IMR-90 (cell line): Measurements from ENCODE around the gene ST3GAL5. TPM values are rescaled to one million over a fixed set of nuclear protein-coding genes. Genes with fewer than 3 reads are reported as not detected.

Source experiments
- ATAC-seq: fragments of 200-7000 bp; cut with Tn5 transposase; 2 replicates; pipeline ENCODE4 v1.9.1; 2020; ENCODE audit warnings: low read depth, mild to moderate bottlenecking, moderate library complexity
- BruUV-seq: library from RNA; stranded (reverse); fragments of 400-500 nt; replicated peaks from 2 replicates; lab custom pipeline; 2021; lab: Mats Ljungman, UMichigan
- CTCF ChIA-PET: fragments of 300-600 bp; formaldehyde crosslinking; extraction: SDS; loops from one replicate; lab custom pipeline; 2021; ENCODE audit warnings: antibody characterized with exemption; lab: Yijun Ruan, JAX
- POLR2A ChIA-PET: fragments of 300-600 bp; sonication (Branson Sonifier 250); formaldehyde crosslinking; loops from one replicate; lab custom pipeline; 2022; ENCODE audit warnings: antibody characterized with exemption; ENCODE audit not compliant: unreplicated experiment; lab: Charles Lee
- DNase-seq: peaks from one replicate; pipeline ENCODE4 v3.0.0; 2013
- H2AFZ ChIP-seq: replicated peaks from 2 replicates; pipeline ENCODE3; 2013; ENCODE audit warnings: low read length, mild to moderate bottlenecking; ENCODE audit not compliant: poor library complexity
- H2AK5ac ChIP-seq: 2 replicates; pipeline ENCODE4 v1.6.1; 2013; ENCODE audit warnings: low read depth, low read length, inconsistent platforms
- H2AK9ac ChIP-seq: replicated peaks from 2 replicates; pipeline ENCODE3; 2013; ENCODE audit warnings: mild to moderate bottlenecking, low read depth, low read length, moderate library complexity; ENCODE audit not compliant: poor library complexity
- H2BK120ac ChIP-seq: 2 replicates; pipeline ENCODE4 v1.6.1; 2013; ENCODE audit warnings: low read depth, low read length, inconsistent platforms
- H2BK15ac ChIP-seq: 3 replicates; pipeline ENCODE4 v1.6.1; 2013; ENCODE audit warnings: low read depth, low read length, inconsistent platforms
- H2BK20ac ChIP-seq: 2 replicates; pipeline ENCODE4 v1.6.1; 2013; ENCODE audit warnings: low read depth, mild to moderate bottlenecking, inconsistent platforms, low read length, moderate library complexity
- H2BK5ac ChIP-seq: 2 replicates; pipeline ENCODE4 v1.6.1; 2013; ENCODE audit warnings: mild to moderate bottlenecking, low read depth, low read length, inconsistent platforms; ENCODE audit not compliant: poor library complexity, severe bottlenecking
- H3K14ac ChIP-seq: replicated peaks from 2 replicates; pipeline ENCODE4 v1.6.1; 2013; ENCODE audit warnings: low read depth, low read length, inconsistent platforms
- H3K18ac ChIP-seq: 2 replicates; pipeline ENCODE4 v1.6.1; 2013; ENCODE audit warnings: low read depth, low read length, control low read depth
- H3K23ac ChIP-seq: 2 replicates; pipeline ENCODE4 v1.6.1; 2013; ENCODE audit warnings: low read depth, low read length, inconsistent platforms
- H3K27ac ChIP-seq: 2 replicates; pipeline ENCODE4 v1.5.1; 2013; ENCODE audit warnings: mild to moderate bottlenecking, control low read depth, low read length; ENCODE audit not compliant: insufficient read depth
- H3K27me3 ChIP-seq: 2 replicates; pipeline ENCODE4 v1.6.1; 2013; ENCODE audit warnings: low read length; ENCODE audit not compliant: control insufficient read depth, insufficient read depth
- H3K36me3 ChIP-seq: 2 replicates; pipeline ENCODE4 v1.6.1; 2013; ENCODE audit warnings: low read length, mixed read lengths; ENCODE audit not compliant: control insufficient read depth, insufficient read depth
- H3K4ac ChIP-seq: 2 replicates; pipeline ENCODE4 v1.6.1; 2013; ENCODE audit warnings: low read depth, low read length, inconsistent platforms
- H3K4me1 ChIP-seq: 2 replicates; pipeline ENCODE4 v1.6.1; 2013; ENCODE audit warnings: low read length, mixed read lengths; ENCODE audit not compliant: control insufficient read depth, insufficient read depth
- H3K4me2 ChIP-seq: 2 replicates; pipeline ENCODE4 v1.6.1; 2013; ENCODE audit warnings: low read depth, mild to moderate bottlenecking, control low read depth, low read length, moderate library complexity
- H3K4me3 ChIP-seq: 2 replicates; pipeline ENCODE4 v1.5.1; 2013; ENCODE audit warnings: low read depth, mild to moderate bottlenecking, control low read depth, low read length, moderate library complexity; ENCODE audit not compliant: insufficient read depth
- H3K56ac ChIP-seq: 2 replicates; pipeline ENCODE4 v1.6.1; 2013; ENCODE audit warnings: low read length, inconsistent platforms; ENCODE audit not compliant: insufficient read depth; ENCODE audit errors: extremely low read depth
- H3K79me1 ChIP-seq, 2 experiments: 2 replicates each; pipeline ENCODE4 v1.6.1; 2013; ENCODE audit warnings: low read length in 2 of 2, inconsistent platforms in 1 of 2, low read depth in 1 of 2
- H3K9ac ChIP-seq: 2 replicates; pipeline ENCODE4 v1.6.1; 2013; ENCODE audit warnings: low read depth, low read length, control low read depth
- H3K9me1 ChIP-seq: 2 replicates; pipeline ENCODE4 v1.6.1; 2013; ENCODE audit warnings: low read length, inconsistent platforms; ENCODE audit not compliant: insufficient read depth
- H3K9me3 ChIP-seq: 2 replicates; pipeline ENCODE4 v1.6.1; 2013; ENCODE audit warnings: low read length; ENCODE audit not compliant: control insufficient read depth, insufficient read depth
- H4K20me1 ChIP-seq: 2 replicates; pipeline ENCODE4 v1.6.1; 2013; ENCODE audit warnings: low read length, inconsistent platforms; ENCODE audit not compliant: insufficient read depth
- H4K5ac ChIP-seq: 2 replicates; pipeline ENCODE4 v1.6.1; 2013; ENCODE audit warnings: mild to moderate bottlenecking, low read depth, low read length, control low read depth
- H4K8ac ChIP-seq, 2 experiments: 2 replicates each; pipeline ENCODE4 v1.6.1; 2013; ENCODE audit warnings: low read depth in 2 of 2, low read length in 2 of 2, control low read depth in 1 of 2, inconsistent platforms in 1 of 2
- H4K91ac ChIP-seq: 2 replicates; pipeline ENCODE4 v1.6.1; 2013; ENCODE audit warnings: low read depth, low read length, inconsistent platforms; ENCODE audit not compliant: insufficient read depth
- BHLHE40 ChIP-seq: fragments of 150-350 bp; IDR thresholded peaks from 2 replicates; pipeline ENCODE4 v1.6.1; 2016; ENCODE audit warnings: mild to moderate bottlenecking, low read depth, low read length
- CEBPB ChIP-seq: IDR thresholded peaks from 2 replicates; pipeline ENCODE4 v1.6.1; 2012; ENCODE audit warnings: low read depth, low read length, improper control_type of control experiment
- CHD1 ChIP-seq: IDR thresholded peaks from 2 replicates; pipeline ENCODE4 v1.6.1; 2012; ENCODE audit warnings: low read depth, low read length, improper control_type of control experiment
- ELK1 ChIP-seq: fragments of 150-350 bp; IDR thresholded peaks from 2 replicates; pipeline ENCODE4 v1.6.1; 2016; ENCODE audit warnings: low read depth, mild to moderate bottlenecking, low read length, moderate library complexity, borderline replicate concordance
- MAFK ChIP-seq: IDR thresholded peaks from 2 replicates; pipeline ENCODE4 v1.6.1; 2012; ENCODE audit warnings: low read depth, low read length, improper control_type of control experiment
- MAZ ChIP-seq: IDR thresholded peaks from 2 replicates; pipeline ENCODE4 v1.6.1; 2012; ENCODE audit warnings: low read depth, mild to moderate bottlenecking, low read length, improper control_type of control experiment, moderate library complexity, borderline replicate concordance
- MXI1 ChIP-seq: IDR thresholded peaks from 2 replicates; pipeline ENCODE4 v1.6.1; 2012; ENCODE audit warnings: low read depth, mild to moderate bottlenecking, low read length, moderate library complexity, borderline replicate concordance
- NFE2L2 ChIP-seq: fragments of 150-350 bp; IDR thresholded peaks from 2 replicates; pipeline ENCODE4 v1.6.1; 2016; ENCODE audit warnings: low read depth, mild to moderate bottlenecking, low read length
- RAD21 ChIP-seq: IDR thresholded peaks from 2 replicates; pipeline ENCODE4 v1.6.1; 2012; ENCODE audit warnings: low read length, improper control_type of control experiment
- RCOR1 ChIP-seq: IDR thresholded peaks from 2 replicates; pipeline ENCODE4 v1.6.1; 2012; ENCODE audit warnings: mild to moderate bottlenecking, low read length, improper control_type of control experiment; ENCODE audit not compliant: insufficient replicate concordance
- RFX5 ChIP-seq: IDR thresholded peaks from 2 replicates; pipeline ENCODE4 v1.8.0; 2012; ENCODE audit warnings: low read depth, mild to moderate bottlenecking, low read length, moderate library complexity
- SMC3 ChIP-seq: fragments of 150-350 bp; IDR thresholded peaks from 2 replicates; pipeline ENCODE4 v1.6.1; 2016; ENCODE audit warnings: low read depth, mild to moderate bottlenecking, antibody characterized with exemption, low read length, moderate library complexity
- WGBS, 2 experiments: methylation state at CpG; one replicate each; pipeline versions ENCODE4 v1.1.5 to v1.1.7; 2013; ENCODE audit warnings: missing lambda C conversion rate in 2 of 2; ENCODE audit not compliant: insufficient read length in 1 of 2; ENCODE audit errors: extremely low coverage in 2 of 2; 5-methylcytosine and 5-hydroxymethylcytosine counted together
- dilution Hi-C: fragments of 300-500 bp; cut with HindIII; formaldehyde crosslinking; loops from one replicate; pipeline ENCODE4 v1.14.3; 2018; ENCODE audit warnings: low sequenced_read_pairs; ENCODE audit not compliant: unreplicated experiment
- in situ Hi-C: fragments of 300-500 bp; cut with MboI; formaldehyde crosslinking; loops from 3 replicates; pipeline ENCODE4 v1.14.3; 2019; ENCODE audit warnings: low sequenced_read_pairs, inconsistent platforms, mixed read lengths
- intact Hi-C: fragments of 100-400 bp; cut with micrococcal nuclease; formaldehyde crosslinking; loops from 2 replicates; pipeline ENCODE4 v1.10.0; 2022
- polyA plus RNA-seq, 3 experiments: library from polyadenylated mRNA; depleted of rRNA; stranded (reverse); fragments of >200 nt; gene quantifications; 2 replicates each; pipeline ENCODE4 v1.2.3, GENCODE V29; 2012; ENCODE audit warnings: low replicate concordance in 1 of 3
- total RNA-seq: library from RNA; depleted of rRNA; stranded (reverse); fragments of >200 nt; gene quantifications from 2 replicates; pipeline ENCODE4 v1.2.3, GENCODE V29; 2012
- TF ChIP-seq, protein P1 (sequence below): conservative IDR thresholded peaks from 2 replicates; pipeline ENCODE4 v1.5.1; 2012; ENCODE audit warnings: mild to moderate bottlenecking, low read depth, low read length, improper control_type of control experiment
- TF ChIP-seq, protein P2 (sequence below): fragments of 150-350 bp; IDR thresholded peaks from 2 replicates; pipeline ENCODE4 v1.6.1; 2017; ENCODE audit warnings: mild to moderate bottlenecking, antibody characterized with exemption, low read length, low read depth

The ST3GAL5 gene
- total and polyA plus RNA-seq, 2 of the 4 experiments (the other 2 are of a cell fraction): 16.8 to 21.0 TPM

DNA sequence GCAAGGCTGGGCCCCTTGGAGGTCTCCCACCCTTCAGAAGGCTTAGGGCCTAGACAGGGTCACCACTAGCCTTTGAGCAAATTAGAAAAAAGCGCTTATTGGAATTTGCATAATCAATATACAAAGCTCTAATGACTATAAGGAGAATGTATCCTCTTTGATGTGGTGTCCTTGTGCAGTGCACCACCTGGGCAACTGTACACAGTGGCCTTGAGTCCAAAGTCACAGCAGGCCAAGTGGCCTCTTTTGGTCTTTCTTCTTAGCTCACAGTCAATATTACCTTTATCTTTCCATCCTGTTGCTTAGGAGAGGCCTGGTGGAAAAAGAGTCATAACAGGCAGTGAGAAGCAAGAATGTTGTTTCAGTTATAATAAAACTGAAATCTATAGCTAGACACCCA lies 19.7 kb upstream of the ST3GAL5 start:
- Histone ChIP-seq H4K91ac (no peak overlapping the region), H3K79me1 (no peaks in the 10 kb centered on the region), H2BK5ac (no peak overlapping the region), H4K20me1 (peaks cover 4% of the 10 kb centered on the region; the same call in 1 of the 2 replicates), H2AK5ac (no peak overlapping the region), H2AK9ac (no peak overlapping the region), H2AFZ (no peak overlapping the region), H3K9ac (no peak overlapping the region), H2BK20ac (no peak overlapping the region), H3K4me1 (peaks cover 18% of the 10 kb centered on the region), H3K27ac (no peak overlapping the region), H3K36me3 (no peaks in the 10 kb centered on the region), H2BK120ac (no peak overlapping the region), H3K4ac (no peak overlapping the region), H4K5ac (no peak overlapping the region), H4K8ac (no peak overlapping the region), H3K9me1 (peaks cover 3% of the 10 kb centered on the region; the same call in 1 of the 2 replicates), H3K9me3 (no peaks in the 10 kb centered on the region), H2BK15ac (no peak overlapping the region), H3K14ac (no peak overlapping the region), H3K18ac (no peak overlapping the region), H3K27me3 (peaks cover 5% of the 10 kb centered on the region), H3K4me3 (no peak overlapping the region), H3K23ac (no peak overlapping the region), H3K56ac (no peak overlapping the region), H3K4me2 (no peak overlapping the region)
- ChIA-PET POLR2A (no interaction called here), CTCF (interaction anchor here (1.0 kb wide), 1 partner anchor 81 kb away, joined by 3 read pairs; no protein-coding TSS in a partner anchor)
- no CpG with 5 or more reads among the region's 1 CpG for WGBS, 2 experiments
- BruUV-seq: no TSS peak
- intact Hi-C loops: no loop called here
- in situ Hi-C loops: no loop called here
- dilution Hi-C loops: no loop called here
- ATAC-seq (no peak), DNase-seq (no peak)
- no peak for TF ChIP-seq RAD21
- no peak for TF ChIP-seq CEBPB
- no peak for TF ChIP-seq MAZ
- TF ChIP-seq, protein P1, sequence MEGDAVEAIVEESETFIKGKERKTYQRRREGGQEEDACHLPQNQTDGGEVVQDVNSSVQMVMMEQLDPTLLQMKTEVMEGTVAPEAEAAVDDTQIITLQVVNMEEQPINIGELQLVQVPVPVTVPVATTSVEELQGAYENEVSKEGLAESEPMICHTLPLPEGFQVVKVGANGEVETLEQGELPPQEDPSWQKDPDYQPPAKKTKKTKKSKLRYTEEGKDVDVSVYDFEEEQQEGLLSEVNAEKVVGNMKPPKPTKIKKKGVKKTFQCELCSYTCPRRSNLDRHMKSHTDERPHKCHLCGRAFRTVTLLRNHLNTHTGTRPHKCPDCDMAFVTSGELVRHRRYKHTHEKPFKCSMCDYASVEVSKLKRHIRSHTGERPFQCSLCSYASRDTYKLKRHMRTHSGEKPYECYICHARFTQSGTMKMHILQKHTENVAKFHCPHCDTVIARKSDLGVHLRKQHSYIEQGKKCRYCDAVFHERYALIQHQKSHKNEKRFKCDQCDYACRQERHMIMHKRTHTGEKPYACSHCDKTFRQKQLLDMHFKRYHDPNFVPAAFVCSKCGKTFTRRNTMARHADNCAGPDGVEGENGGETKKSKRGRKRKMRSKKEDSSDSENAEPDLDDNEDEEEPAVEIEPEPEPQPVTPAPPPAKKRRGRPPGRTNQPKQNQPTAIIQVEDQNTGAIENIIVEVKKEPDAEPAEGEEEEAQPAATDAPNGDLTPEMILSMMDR: no peak
- TF ChIP-seq CHD1: no peak
- TF ChIP-seq MAFK: no peak
- TF ChIP-seq SMC3: no peak
- TF ChIP-seq NFE2L2: no peak
- TF ChIP-seq, protein P2, sequence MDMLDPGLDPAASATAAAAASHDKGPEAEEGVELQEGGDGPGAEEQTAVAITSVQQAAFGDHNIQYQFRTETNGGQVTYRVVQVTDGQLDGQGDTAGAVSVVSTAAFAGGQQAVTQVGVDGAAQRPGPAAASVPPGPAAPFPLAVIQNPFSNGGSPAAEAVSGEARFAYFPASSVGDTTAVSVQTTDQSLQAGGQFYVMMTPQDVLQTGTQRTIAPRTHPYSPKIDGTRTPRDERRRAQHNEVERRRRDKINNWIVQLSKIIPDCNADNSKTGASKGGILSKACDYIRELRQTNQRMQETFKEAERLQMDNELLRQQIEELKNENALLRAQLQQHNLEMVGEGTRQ: no peak
- no peak for TF ChIP-seq ELK1
- TF ChIP-seq RCOR1: no peak
- TF ChIP-seq BHLHE40: no peak
- no peak for TF ChIP-seq RFX5
- no peak for TF ChIP-seq MXI1
